ENCODE data around the gene HTRA2.
A peak's percentile ranks its signal among the peaks of the same experiment; 100 is the strongest.
"Not testable (repeated sequence)": the region's sequence is repeated elsewhere in the genome, so short reads cannot be mapped to it uniquely, and the experiment has no call there.

Gene HTRA2

GRCh38 chr2:74529357-74530238, at the start of gene HTRA2, which contains the start of gene AUP1:
HTRA2 (plus strand) TSS chr2:74529933; CDS start chr2:74530007, 74 bp downstream.
AUP1 (minus strand) TSS chr2:74529706; CDS start chr2:74529629, 77 bp downstream.
- ATAC-seq, result peak; percentile 90 to 93

DNA sequence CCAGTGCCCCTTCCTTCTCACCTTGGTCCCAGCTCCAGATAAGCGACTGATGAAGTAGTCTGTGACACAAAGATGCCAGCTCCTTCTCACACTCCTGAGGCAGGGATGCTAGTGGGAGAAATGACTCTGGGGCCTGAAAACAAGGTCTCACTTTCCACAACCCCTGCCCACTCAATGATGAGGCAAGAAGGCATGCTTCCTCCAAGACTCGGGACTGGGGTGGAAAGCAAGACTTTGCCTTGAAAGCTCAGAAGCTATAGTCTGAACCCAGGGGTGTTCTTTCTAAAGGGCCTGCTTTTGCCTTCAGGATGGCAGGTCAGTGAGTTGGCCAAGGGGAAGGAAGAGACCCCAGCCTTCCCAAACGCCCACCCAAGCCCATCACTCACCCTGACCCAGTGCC, 48.3 kb upstream of the HTRA2 start:
- no peak for ATAC-seq

GRCh38 chr2:74481961-74482800, 47.6 kb upstream of the HTRA2 start:
- peak; percentile 47 to 49 for ATAC-seq

DNA sequence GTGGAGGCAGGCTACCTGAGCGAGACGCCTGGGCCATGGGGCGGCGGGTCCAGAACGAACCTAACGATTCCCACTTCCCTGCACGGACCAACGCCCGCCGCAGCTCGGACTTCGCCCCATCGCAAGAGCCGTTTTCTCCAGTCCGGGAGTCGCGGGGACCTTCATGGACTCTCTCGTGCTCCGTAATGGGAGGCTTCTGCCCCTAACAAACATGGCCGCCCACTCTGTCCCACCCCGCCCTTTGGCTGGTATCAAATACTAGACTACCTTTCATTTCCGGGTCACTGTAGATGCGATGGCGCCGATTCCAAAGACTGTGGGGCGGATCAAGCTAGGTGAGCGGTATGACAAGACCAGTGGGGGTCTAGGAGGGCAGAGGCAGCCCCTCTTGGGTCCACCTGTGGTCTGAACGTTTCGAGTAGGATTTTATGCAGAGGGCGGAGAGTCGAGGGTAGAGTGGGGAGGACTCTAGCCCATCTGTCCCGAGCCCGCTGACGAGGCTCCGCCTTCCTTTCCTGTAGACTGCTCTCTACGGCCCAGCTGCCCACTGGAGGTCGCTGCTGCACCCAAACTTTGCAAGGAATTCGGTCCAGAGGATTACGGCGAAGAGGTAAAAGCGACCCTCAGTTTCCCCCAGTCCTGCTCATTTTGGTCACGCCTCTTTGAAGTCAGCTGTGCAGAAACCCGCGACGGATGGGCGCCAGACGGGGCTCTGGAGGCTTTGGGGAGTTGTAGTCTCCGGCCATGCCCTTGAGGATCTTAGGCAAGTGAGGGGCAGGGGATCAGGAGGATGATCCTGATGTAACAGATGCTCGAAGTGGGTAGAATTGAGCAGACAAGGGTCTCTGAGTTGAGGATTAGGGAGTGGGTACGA, 46.7 kb upstream of the HTRA2 start, which contains the start of the genes CCDC142 and TTC31:
Gene CCDC142, minus strand, starts transcription at position 198 of the 874 bp plus-strand sequence. Its CDS starts 161 bp downstream, at position 37.
Gene TTC31, plus strand, starts transcription at position 281 of the 874 bp plus-strand sequence. Its CDS starts 15 bp downstream, at position 296.
- ATAC-seq, result peak; percentile 93 to 95

- not testable (repeated sequence) for ATAC-seq
Observed at GRCh38 chr2:74483675-74484164, 46.0 kb upstream of the HTRA2 start.

DNA sequence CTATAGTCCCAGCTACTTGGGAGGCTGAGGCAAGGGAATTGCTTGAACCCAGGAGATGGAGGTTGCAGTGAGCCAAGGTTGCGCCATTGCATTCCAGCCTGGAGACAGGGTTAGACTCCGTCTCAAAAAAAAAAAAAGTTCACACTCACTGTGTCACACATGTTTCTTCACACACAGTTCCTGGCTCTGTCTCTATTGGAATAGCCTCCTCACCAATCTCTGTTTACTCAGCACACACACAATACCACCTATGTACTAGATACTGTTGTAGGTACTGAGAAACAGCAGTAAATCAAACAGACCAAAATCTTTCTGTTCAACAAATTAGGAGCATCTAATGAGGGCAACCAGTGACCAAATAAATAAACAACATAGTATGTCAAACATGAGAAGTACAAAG, 43.6 kb upstream of the HTRA2 start:
- ATAC-seq, result no peak

DNA sequence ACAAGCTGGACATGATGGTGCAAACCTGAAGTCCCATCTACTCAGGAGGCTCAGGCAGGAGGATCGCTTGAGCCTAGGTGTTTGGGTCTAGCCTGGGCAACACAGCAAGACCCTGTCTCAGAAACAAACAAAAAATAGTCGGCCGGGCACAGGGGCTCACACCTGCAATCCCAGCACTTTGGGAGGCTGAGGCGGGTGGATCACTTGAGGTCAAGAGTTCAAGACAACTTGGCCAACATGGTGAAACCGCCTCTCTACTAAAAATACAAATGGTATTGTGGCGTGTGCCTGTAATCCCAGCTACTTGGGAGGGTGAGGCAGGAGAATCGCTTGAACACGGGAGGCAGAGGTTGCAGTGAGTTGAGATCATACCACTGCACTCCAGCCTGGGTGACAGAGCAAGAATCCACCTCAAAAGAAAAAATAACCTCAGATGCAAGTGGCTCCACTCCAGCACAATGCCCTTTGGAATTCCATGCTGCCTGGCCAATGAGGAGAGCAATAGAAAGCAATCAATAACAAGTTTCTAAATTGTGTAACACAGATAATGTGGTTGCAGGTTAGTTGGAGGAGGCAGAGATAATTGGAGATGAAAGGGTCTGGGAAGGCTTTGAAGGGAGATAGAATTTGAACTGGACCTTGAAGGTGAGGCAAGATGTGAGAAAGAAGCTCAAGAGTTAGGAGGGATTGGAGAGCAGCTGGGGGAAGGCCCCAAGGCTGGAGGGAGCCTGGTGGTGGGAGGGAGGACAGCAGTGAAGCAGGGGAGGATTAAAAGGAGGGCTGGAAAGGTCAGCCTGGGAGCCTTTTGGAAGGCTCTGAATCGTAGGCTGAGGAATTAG, 40.9 kb upstream of the HTRA2 start:
- no peak for ATAC-seq

- ATAC-seq, result no peak
Observed at GRCh38 chr2:74489906-74490305, 39.8 kb upstream of the HTRA2 start.

- no peak for ATAC-seq
Observed at GRCh38 chr2:74491648-74492544, 37.8 kb upstream of the HTRA2 start.

DNA sequence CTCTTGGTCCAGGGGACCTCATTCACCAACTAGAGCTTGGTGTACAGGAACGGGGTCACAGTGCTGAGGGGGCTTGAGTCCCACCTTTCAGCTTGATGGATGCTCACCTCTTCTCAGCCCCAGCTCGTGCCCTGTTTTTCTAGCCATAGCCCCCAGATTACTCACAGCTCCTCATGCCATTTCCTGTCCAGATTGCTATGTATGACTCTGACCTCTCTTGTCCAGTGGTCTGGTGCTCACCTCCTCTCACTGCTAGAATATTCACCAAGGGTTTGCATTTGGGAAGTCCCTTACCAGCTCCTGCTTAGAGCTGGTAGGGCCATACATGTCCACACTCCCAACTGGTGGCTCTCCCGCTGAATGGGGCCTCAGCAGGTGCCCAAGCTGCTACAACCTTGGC, 36.2 kb upstream of the HTRA2 start:
- ATAC-seq, result no peak

GRCh38 chr2:74495440-74495839, 34.3 kb upstream of the HTRA2 start:
- ATAC-seq, result no peak

DNA sequence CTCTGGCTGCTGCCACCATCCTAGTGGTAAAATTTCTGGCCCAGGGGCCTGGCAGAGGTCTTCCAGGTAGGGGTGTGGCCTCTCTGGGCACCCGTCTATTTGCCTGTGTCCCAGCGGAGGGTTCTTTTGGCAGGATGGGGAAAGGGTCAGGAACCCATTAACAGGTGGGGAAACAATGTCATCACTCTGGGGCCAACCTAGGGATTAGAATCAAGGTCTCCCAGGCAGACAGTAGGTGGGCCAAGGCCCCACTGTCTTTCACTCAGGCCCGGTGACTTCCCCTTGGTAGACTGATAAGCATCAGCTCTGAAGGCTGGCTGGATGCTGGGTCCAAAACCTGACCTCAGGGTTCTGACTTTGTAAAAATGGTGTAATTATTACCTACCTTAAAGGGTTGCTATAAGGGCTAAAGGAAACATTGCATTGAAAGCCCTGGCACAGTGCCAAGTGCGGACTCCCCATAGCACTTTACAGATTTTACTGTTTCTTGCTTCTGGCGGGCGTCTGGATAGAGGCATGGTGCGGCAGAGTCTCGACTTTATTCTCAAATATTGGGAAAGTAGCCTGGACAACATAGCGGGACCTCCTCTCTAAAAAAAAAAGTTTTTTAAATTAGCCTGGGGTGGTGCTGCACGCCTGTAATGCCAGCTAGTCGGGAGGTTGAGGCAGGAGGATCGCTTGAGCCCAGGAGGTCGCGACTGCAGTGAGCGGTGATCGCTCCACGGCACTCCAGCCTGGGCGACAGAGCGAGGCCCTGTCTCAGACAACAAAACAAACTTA, 32.5 kb upstream of the HTRA2 start:
- no peak for ATAC-seq

- ATAC-seq, result peak in 1 of 2 donors; percentile 29
Observed at GRCh38 chr2:74497777-74498499, 31.8 kb upstream of the HTRA2 start.

- peak; percentile 59 to 72 for ATAC-seq
Observed at GRCh38 chr2:74498500-74499266, 31.1 kb upstream of the HTRA2 start.

DNA sequence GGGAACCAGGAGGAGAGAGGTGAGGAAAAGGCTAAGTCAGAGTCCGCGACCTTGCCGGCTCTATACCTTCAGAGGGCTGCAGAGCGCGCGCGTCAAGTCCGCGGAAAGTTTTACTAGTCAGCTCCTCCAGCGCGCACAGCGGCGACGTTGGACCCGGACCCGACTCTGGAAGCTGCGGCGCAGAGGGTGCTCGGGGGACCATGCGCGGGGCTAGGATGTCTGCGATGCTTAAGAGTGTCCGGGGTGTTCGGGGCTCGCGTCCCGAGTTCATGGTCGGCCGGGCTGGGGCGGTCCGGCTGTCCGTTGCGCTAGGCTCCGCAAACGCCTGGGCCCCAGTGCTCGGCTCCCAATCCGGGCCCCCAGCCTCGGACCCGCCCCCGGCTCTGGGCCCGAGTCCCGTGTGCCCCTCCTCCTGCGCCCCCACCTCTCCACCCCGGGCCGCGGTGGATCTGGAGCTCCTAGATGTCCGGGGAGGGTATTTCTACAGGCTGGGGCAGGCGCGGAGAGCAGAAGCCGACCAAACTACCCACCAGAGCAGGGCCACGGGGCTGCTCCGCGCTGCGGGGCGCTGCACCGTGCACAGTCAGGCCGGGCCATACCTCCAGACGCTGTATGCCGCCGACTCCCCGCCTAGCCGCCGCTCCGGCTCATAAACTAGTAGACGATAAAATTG, 30.3 kb upstream of the HTRA2 start, which contains the start of gene LBX2:
Gene LBX2, minus strand, starts transcription at position 337 of the 673 bp plus-strand sequence. Its CDS starts 66 bp downstream, at position 271.
- peak; percentile 22 to 23 for ATAC-seq

DNA sequence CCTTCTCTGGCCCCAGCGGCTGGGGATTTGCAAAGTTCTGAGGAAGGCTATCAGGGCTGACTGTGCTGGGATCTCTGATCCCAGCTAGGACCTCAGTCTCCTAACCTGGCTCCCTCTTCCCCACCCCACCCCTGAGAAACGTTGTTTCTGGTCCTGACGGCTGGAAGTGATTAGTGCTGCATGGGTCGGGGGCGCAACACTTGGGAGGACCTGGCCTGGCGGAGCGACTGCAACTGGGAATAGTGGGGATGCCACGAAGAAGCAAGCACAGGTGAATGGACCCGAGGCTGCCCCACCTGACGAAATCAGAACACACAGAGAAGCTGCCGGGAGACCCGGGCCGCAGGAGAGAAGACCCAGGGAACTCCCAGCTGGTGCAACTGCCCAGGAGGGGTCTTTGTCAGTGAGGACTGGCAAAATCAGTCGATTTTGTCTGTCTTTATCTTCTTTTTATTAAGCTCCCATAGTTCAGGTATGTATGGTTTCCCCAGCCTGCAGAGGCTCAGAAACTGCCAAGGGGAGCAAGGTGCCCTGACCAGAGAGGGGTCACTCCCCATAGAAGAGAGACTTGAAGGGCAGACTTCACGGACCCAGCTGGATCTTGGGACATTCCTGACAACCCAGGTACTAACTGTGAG, 29.7 kb upstream of the HTRA2 start:
- ATAC-seq, result no peak

Measured in activated CD4-positive, CD25-positive, alpha-beta regulatory T cell treated with anti-CD3 and anti-CD28 coated beads, Interleukin-2, amount 50 U/mL, for 24 hours (primary cell).